H1 (cell line): Measurements from ENCODE around the gene IL1A. TPM values are rescaled to one million over a fixed set of nuclear protein-coding genes. Genes with fewer than 3 reads are reported as not detected.

Experiments
- CTCF ChIA-PET: fragments of 300-600 bp; sonication (Branson Sonifier 250); formaldehyde crosslinking; loops from one replicate; lab custom pipeline; 2021; ENCODE audit not compliant: partially characterized antibody; lab: Charles Lee
- POLR2A ChIA-PET: fragments of 300-600 bp; sonication (Branson Sonifier 250); formaldehyde crosslinking; loops from one replicate; lab custom pipeline; 2021; ENCODE audit warnings: inconsistent platforms; ENCODE audit not compliant: partially characterized antibody; lab: Charles Lee
- DNase-seq, 2 experiments: peaks; one replicate each; pipeline versions ENCODE4 v3.0.0 to v3.0.0-alpha.2; 2010 to 2022; ENCODE audit warnings: low spot score in 2 of 2, low read depth in 1 of 2, mixed read lengths in 1 of 2
- FAIRE-seq: peaks from 2 replicates; lab custom pipeline; 2011; peaks lifted over from hg19 to GRCh38; lab: Jason Lieb, UNC
- H2AFZ ChIP-seq: 2 replicates; pipeline ENCODE4 v1.8.1; 2012; ENCODE audit warnings: low read length, inconsistent platforms
- H2AK5ac ChIP-seq: 2 replicates; pipeline ENCODE4 v1.6.1; 2013; ENCODE audit warnings: low read depth, low read length
- H2BK120ac ChIP-seq: replicated peaks from 2 replicates; pipeline ENCODE3; 2013; ENCODE audit warnings: low read depth, low read length, inconsistent platforms
- H2BK12ac ChIP-seq: 2 replicates; pipeline ENCODE4 v1.6.1; 2013; ENCODE audit warnings: low read depth, low read length
- H2BK15ac ChIP-seq: 2 replicates; pipeline ENCODE4 v1.6.1; 2013; ENCODE audit warnings: low read length
- H2BK20ac ChIP-seq: 2 replicates; pipeline ENCODE4 v1.6.1; 2013; ENCODE audit warnings: low read length
- H2BK5ac ChIP-seq: 2 replicates; pipeline ENCODE4 v1.6.1; 2013; ENCODE audit warnings: low read depth, low read length
- H3K14ac ChIP-seq: 2 replicates; pipeline ENCODE4 v1.6.1; 2013; ENCODE audit warnings: inconsistent platforms; ENCODE audit not compliant: insufficient read length
- H3K18ac ChIP-seq: 2 replicates; pipeline ENCODE4 v1.6.1; 2013; ENCODE audit warnings: low read length; ENCODE audit errors: extremely low read depth
- H3K23ac ChIP-seq: 2 replicates; pipeline ENCODE4 v1.6.1; 2013; ENCODE audit warnings: inconsistent platforms; ENCODE audit not compliant: insufficient read length
- H3K23me2 ChIP-seq: 2 replicates; pipeline ENCODE4 v1.6.1; 2013; ENCODE audit warnings: low read depth, low read length
- H3K27ac ChIP-seq: 2 replicates; pipeline ENCODE4 v1.6.1; 2011; ENCODE audit warnings: low read depth, low read length, inconsistent platforms
- H3K27me3 ChIP-seq, 4 experiments: replicated peaks in 1 of 4; 1 replicate in 1 of 4; 2 replicates in 3 of 4; pipeline versions ENCODE4 v1.6.1 to v1.8.1; 2011 to 2013; ENCODE audit warnings: low read length in 3 of 4, mild to moderate bottlenecking in 3 of 4, inconsistent platforms in 2 of 4, mixed read lengths in 2 of 4, moderate library complexity in 1 of 4; ENCODE audit not compliant: control insufficient read depth in 3 of 4, insufficient read depth in 3 of 4; ENCODE audit errors: extremely low read depth in 1 of 4
- H3K36me3 ChIP-seq, 4 experiments: 2 replicates each; pipeline versions ENCODE4 v1.6.1 to v1.8.1; 2011 to 2013; ENCODE audit warnings: mild to moderate bottlenecking in 4 of 4, low read length in 3 of 4, moderate library complexity in 2 of 4, control low read depth in 1 of 4, inconsistent platforms in 1 of 4; ENCODE audit not compliant: insufficient read depth in 4 of 4, control insufficient read depth in 2 of 4
- H3K4ac ChIP-seq: replicated peaks from 2 replicates; pipeline ENCODE3; 2013; ENCODE audit warnings: low read length, low read depth, mixed read lengths, inconsistent platforms; ENCODE audit not compliant: insufficient read length
- H3K4me1 ChIP-seq, 4 experiments: replicated peaks in 1 of 4; 1 replicate in 1 of 4; 2 replicates in 3 of 4; pipeline versions ENCODE4 v1.6.1 to v1.8.1; 2011 to 2013; ENCODE audit warnings: low read length in 3 of 4, inconsistent platforms in 2 of 4, mixed read lengths in 1 of 4; ENCODE audit not compliant: insufficient read depth in 4 of 4, control insufficient read depth in 3 of 4
- H3K4me2 ChIP-seq, 2 experiments: 2 replicates each; pipeline versions ENCODE4 v1.6.1 to v1.8.1; 2011 to 2013; ENCODE audit warnings: low read depth in 2 of 2, low read length in 2 of 2, control low read depth in 1 of 2, inconsistent platforms in 1 of 2, mild to moderate bottlenecking in 1 of 2; ENCODE audit not compliant: insufficient read depth in 1 of 2
- H3K4me3 ChIP-seq, 4 experiments: fragments of 200-600, 300-600 bp in 1 of 4; sonication (generic), shearing (Covaris generic), sonication (Bioruptor Twin) in 1 of 4; 2 replicates each; pipeline versions ENCODE4 v1.5.1 to v1.8.1; 2011 to 2016; ENCODE audit warnings: low read length in 4 of 4, low read depth in 3 of 4, control low read depth in 2 of 4, inconsistent platforms in 2 of 4, mild to moderate bottlenecking in 2 of 4, mixed read lengths in 1 of 4, moderate library complexity in 1 of 4; ENCODE audit not compliant: insufficient read depth in 2 of 4; ENCODE audit errors: extremely low read depth in 1 of 4
- H3K56ac ChIP-seq: replicated peaks from 2 replicates; pipeline ENCODE3; 2013; ENCODE audit warnings: low read depth, mild to moderate bottlenecking, mixed read lengths, low read length, inconsistent platforms; ENCODE audit not compliant: insufficient read length
- H3K79me1 ChIP-seq: 2 replicates; pipeline ENCODE4 v1.6.1; 2013; ENCODE audit warnings: low read depth, low read length, control low read depth
- H3K79me2 ChIP-seq, 2 experiments: 2 replicates each; pipeline versions ENCODE4 v1.6.1 to v1.8.1; 2012 to 2013; ENCODE audit warnings: low read length in 2 of 2, mild to moderate bottlenecking in 2 of 2, inconsistent platforms in 1 of 2; ENCODE audit not compliant: insufficient read depth in 2 of 2, control insufficient read depth in 1 of 2
- H3K9ac ChIP-seq, 4 experiments: replicated peaks in 1 of 4; 1 replicate in 1 of 4; 2 replicates in 3 of 4; pipeline versions ENCODE4 v1.6.1 to v1.8.1; 2011 to 2013; ENCODE audit warnings: low read depth in 3 of 4, low read length in 3 of 4, control low read depth in 2 of 4, mild to moderate bottlenecking in 2 of 4, moderate library complexity in 2 of 4, inconsistent platforms in 1 of 4; ENCODE audit errors: extremely low read depth in 1 of 4
- H3K9me3 ChIP-seq, 2 experiments: 2 replicates each; pipeline versions ENCODE4 v1.6.1 to v1.8.1; 2012 to 2013; ENCODE audit warnings: mild to moderate bottlenecking in 2 of 2, moderate library complexity in 2 of 2, control low read depth in 1 of 2, inconsistent platforms in 1 of 2, low read depth in 1 of 2, low read length in 1 of 2, mixed read lengths in 1 of 2; ENCODE audit not compliant: insufficient read depth in 2 of 2
- H4K20me1 ChIP-seq, 2 experiments: replicated peaks in 1 of 2; 2 replicates each; pipeline versions ENCODE3 to v1.8.1; 2011 to 2013; ENCODE audit warnings: inconsistent platforms in 2 of 2, low read length in 2 of 2, mild to moderate bottlenecking in 1 of 2; ENCODE audit not compliant: insufficient read depth in 2 of 2, control insufficient read depth in 1 of 2
- H4K5ac ChIP-seq: 2 replicates; pipeline ENCODE4 v1.6.1; 2013; ENCODE audit warnings: low read length, low read depth, mixed read lengths, inconsistent platforms; ENCODE audit not compliant: insufficient read length
- H4K8ac ChIP-seq: 2 replicates; pipeline ENCODE4 v1.8.0; 2013; ENCODE audit warnings: mild to moderate bottlenecking, moderate library complexity, low read length, inconsistent platforms; ENCODE audit not compliant: insufficient read depth; ENCODE audit errors: extremely low read depth
- H4K91ac ChIP-seq: replicated peaks from 2 replicates; pipeline ENCODE3; 2013; ENCODE audit warnings: low read length, mixed read lengths, inconsistent platforms; ENCODE audit not compliant: insufficient read length
- ASH2L ChIP-seq: fragments of 200-600, 300-600 bp; sonication (generic); IDR thresholded peaks from one replicate; pipeline ENCODE4 v1.7.1; 2017; ENCODE audit warnings: low read length
- CREB1 ChIP-seq: IDR thresholded peaks from 2 replicates; pipeline ENCODE4 v1.6.1; 2012; ENCODE audit warnings: inconsistent platforms
- EP300 ChIP-seq, 2 experiments: IDR thresholded peaks; 1 replicate in 1 of 2; 2 replicates in 1 of 2; pipeline ENCODE4 v1.6.1; 2011 to 2012; ENCODE audit warnings: low read depth in 2 of 2, low read length in 2 of 2, mild to moderate bottlenecking in 2 of 2, borderline replicate concordance in 1 of 2, inconsistent platforms in 1 of 2, moderate library complexity in 1 of 2
- EZH2 ChIP-seq: fragments of 200-600 bp; sonication (generic); IDR thresholded peaks from 2 replicates; pipeline ENCODE4 v1.7.1; 2012; ENCODE audit warnings: low read depth, mild to moderate bottlenecking, moderate library complexity, low read length, inconsistent platforms; ENCODE audit not compliant: severe bottlenecking
- JUND ChIP-seq: IDR thresholded peaks from 2 replicates; pipeline ENCODE4 v1.6.1; 2011; ENCODE audit warnings: mild to moderate bottlenecking, improper control_type of control experiment, low read length
- KDM1A ChIP-seq: fragments of 200-600, 300-600 bp; sonication (generic); IDR thresholded peaks from 2 replicates; pipeline ENCODE4 v1.7.1; 2016; ENCODE audit warnings: mild to moderate bottlenecking, low read length, borderline replicate concordance
- POLR2AphosphoS5 ChIP-seq: IDR thresholded peaks from 2 replicates; pipeline ENCODE4 v1.6.1; 2011; ENCODE audit warnings: low read depth, low read length
- SIRT6 ChIP-seq: IDR thresholded peaks from one replicate; pipeline ENCODE4 v1.7.1; 2012; ENCODE audit warnings: low read length, inconsistent platforms
- SP1 ChIP-seq: IDR thresholded peaks from 2 replicates; pipeline ENCODE4 v1.6.1; 2011; ENCODE audit warnings: low read depth, low read length
- YY1 ChIP-seq: IDR thresholded peaks from 2 replicates; pipeline ENCODE4 v1.6.1; 2011; ENCODE audit warnings: low read depth, mild to moderate bottlenecking, low read length
- WGBS, 2 experiments: shearing (Covaris generic) in 1 of 2; methylation state at CpG; one replicate each; pipeline versions ENCODE4 v1.1.6 to v1.1.7; 2013 to 2015; ENCODE audit warnings: low lambda C conversion rate in 2 of 2, mixed read lengths in 2 of 2, inconsistent platforms in 1 of 2, low coverage in 1 of 2, missing lambda C conversion rate in 1 of 2; ENCODE audit not compliant: insufficient replicate concordance in 2 of 2, insufficient coverage in 1 of 2, insufficient read length in 1 of 2; ENCODE audit errors: extremely low coverage in 1 of 2, missing lambda C conversion rate in 1 of 2; 5-methylcytosine and 5-hydroxymethylcytosine counted together
- polyA plus RNA-seq, 7 experiments: library from polyadenylated mRNA; depleted of rRNA in 3 of 7; stranded (reverse) in 5 of 7; unstranded in 2 of 7; fragments of >200 nt in 5 of 7; fragments of 200-250 nt in 2 of 7; gene quantifications; 1 replicate in 5 of 7; 2 replicates in 1 of 7; 4 replicates in 1 of 7; pipeline versions ENCODE4 v1.2.1 to v1.2.3, GENCODE V29; 2011 to 2013; ENCODE audit warnings: missing spikeins in 2 of 7, mixed read lengths in 2 of 7
- total RNA-seq: library from RNA; stranded (reverse); fragmentation: NEBNext Ultra II Directional; extraction: Animal tissue kit (Norgen Biotek cat#: 25700); gene quantifications from 2 replicates; pipeline ENCODE4 v1.2.1, GENCODE V29; 2021

The IL1A gene
- total and polyA plus RNA-seq, 2 of the 8 experiments (the other 6 are each of a cell fraction or from before 2014, with no cell fraction given), result 0.32 to 0.74 TPM

- Histone ChIP-seq H3K79me1 (no peaks in the 10 kb centered on the region), H3K18ac (no peak overlapping the region), H3K9me3 (no peaks in the 10 kb centered on the region), H3K27me3 (no peaks in the 10 kb centered on the region), H3K27ac (no peak overlapping the region), H4K5ac (no peak overlapping the region), H3K36me3 (no peaks in the 10 kb centered on the region), H4K91ac (no peak overlapping the region), H2BK5ac (no peak overlapping the region), H3K4me2 (no peak overlapping the region), H2BK120ac (no peak overlapping the region), H3K4ac (no peak overlapping the region), H3K23me2 (no peaks in the 10 kb centered on the region), H3K14ac (no peak overlapping the region), H3K79me2 (no peaks in the 10 kb centered on the region), H2BK20ac (no peak overlapping the region), H3K9ac (no peak overlapping the region), H3K23ac (no peak overlapping the region), H3K4me3 (no peak overlapping the region), H2BK12ac (no peak overlapping the region), H3K56ac (no peak overlapping the region), H2AFZ (no peak overlapping the region), H4K20me1 (no peaks in the 10 kb centered on the region), H2AK5ac (no peak overlapping the region), H3K4me1 (no peaks in the 10 kb centered on the region; a peak in 2 of 7 replicates), H2BK15ac (no peak overlapping the region), H4K8ac (no peak overlapping the region; the same call in 1 of the 2 replicates)
- FAIRE-seq (no peak), DNase-seq (no peak)
- WGBS, 2 experiments, result 82% methylated on average over 11 of the region's 11 CpGs; no CpG with 5 or more reads in 1 of the 2 experiments
- TF ChIP-seq JUND (no peak), CREB1 (no peak), ASH2L (no peak), SIRT6 (no peak), POLR2AphosphoS5 (no peak), KDM1A (no peak), EZH2 (no peak), SP1 (no peak), EP300 (IDR thresholded peaks at IDR 0.05; ENCODE audit: borderline replicate concordance in 1 of 2, low read depth in 2 of 2, low read length in 2 of 2) (no peak), YY1 (no peak)
- ChIA-PET POLR2A (interaction anchor here (1.0 to 1.4 kb wide), 3 partner anchors 9 to 82 kb away, joined by 3 to 4 read pairs (median 3); partner anchors contain the start of gene SLC20A1), CTCF (interaction anchor here (0.7 to 10.5 kb wide), 21 partner anchors 9 to 582 kb away, joined by 3 to 185 read pairs (median 20); partner anchors contain the start of gene SLC20A1)
These were observed 55.7 kb downstream of the IL1A start for GRCh38 chr2:112728378-112729175.
